ENCODE results near the gene PWWP2A.
"Not testable (repeated sequence)": the region's sequence is repeated elsewhere in the genome, so short reads cannot be mapped to it uniquely, and the experiment has no call there.

The PWWP2A gene

GRCh38 chr5:160075073-160075472, 44.2 kb downstream of the PWWP2A start:
- DNase-seq, result no peak

- no peak for DNase-seq
Measured at GRCh38 chr5:160071916-160072315, 47.3 kb downstream of the PWWP2A start.

GRCh38 chr5:160071516-160071915, 47.7 kb downstream of the PWWP2A start:
- DNase-seq, result no peak

- DNase-seq, result not testable (repeated sequence)
Measured at GRCh38 chr5:160069120-160069519, 50.1 kb downstream of the PWWP2A start.

GRCh38 chr5:160064995-160065614, 54.1 kb downstream of the PWWP2A start:
- no peak for DNase-seq

GRCh38 chr5:160064417-160064810, 54.8 kb downstream of the PWWP2A start:
- no peak for DNase-seq

- no peak for DNase-seq
Measured at GRCh38 chr5:160061770-160062169, 57.5 kb downstream of the PWWP2A start.

GRCh38 chr5:160060001-160060400, 59.2 kb downstream of the PWWP2A start:
- no peak for DNase-seq

GRCh38 chr5:160057256-160057655, 62.0 kb downstream of the PWWP2A start:
- DNase-seq, result no peak

GRCh38 chr5:160054831-160055230, 64.4 kb downstream of the PWWP2A start:
- DNase-seq, result no peak

GRCh38 chr5:160054047-160054446, 65.2 kb downstream of the PWWP2A start:
- DNase-seq, result no peak

- no peak for DNase-seq
Measured at GRCh38 chr5:160049099-160049498, 70.2 kb downstream of the PWWP2A start.

GRCh38 chr5:160048131-160048530, 71.1 kb downstream of the PWWP2A start:
- no peak for DNase-seq

- DNase-seq, result no peak
Measured at GRCh38 chr5:160047423-160047822, 71.8 kb downstream of the PWWP2A start.

GRCh38 chr5:160044967-160045366, 74.3 kb downstream of the PWWP2A start:
- no peak for DNase-seq

- DNase-seq, result no peak
Measured at GRCh38 chr5:160044391-160044804, 74.9 kb downstream of the PWWP2A start.

- no peak for DNase-seq
Measured at GRCh38 chr5:160042671-160043070, 76.6 kb downstream of the PWWP2A start.

Data from cortex of kidney (tissue), 1 donor.